ENCODE data around the gene TRIM38.

DNA sequence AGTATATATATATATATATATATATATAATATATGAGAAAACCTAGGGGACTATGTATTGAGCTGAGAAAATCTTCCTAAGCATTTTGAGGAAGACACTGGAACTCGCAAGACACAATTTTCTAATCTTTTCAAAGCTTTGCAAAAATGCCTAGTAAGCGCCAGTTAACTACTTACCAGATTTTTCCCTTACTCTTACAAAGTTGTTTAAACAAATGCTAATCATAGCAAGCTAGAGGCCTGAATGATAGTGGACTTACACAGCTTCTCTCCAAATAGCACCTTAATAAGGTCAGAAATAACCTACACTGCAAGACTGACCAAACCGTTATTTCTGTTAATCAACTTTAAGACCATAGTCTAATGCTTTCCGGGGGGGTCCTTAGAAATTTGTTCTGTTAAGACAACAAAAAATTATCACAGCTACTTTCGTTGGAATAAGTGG, 68.6 kb downstream of the TRIM38 start:
- TF ChIP-seq, protein P1, sequence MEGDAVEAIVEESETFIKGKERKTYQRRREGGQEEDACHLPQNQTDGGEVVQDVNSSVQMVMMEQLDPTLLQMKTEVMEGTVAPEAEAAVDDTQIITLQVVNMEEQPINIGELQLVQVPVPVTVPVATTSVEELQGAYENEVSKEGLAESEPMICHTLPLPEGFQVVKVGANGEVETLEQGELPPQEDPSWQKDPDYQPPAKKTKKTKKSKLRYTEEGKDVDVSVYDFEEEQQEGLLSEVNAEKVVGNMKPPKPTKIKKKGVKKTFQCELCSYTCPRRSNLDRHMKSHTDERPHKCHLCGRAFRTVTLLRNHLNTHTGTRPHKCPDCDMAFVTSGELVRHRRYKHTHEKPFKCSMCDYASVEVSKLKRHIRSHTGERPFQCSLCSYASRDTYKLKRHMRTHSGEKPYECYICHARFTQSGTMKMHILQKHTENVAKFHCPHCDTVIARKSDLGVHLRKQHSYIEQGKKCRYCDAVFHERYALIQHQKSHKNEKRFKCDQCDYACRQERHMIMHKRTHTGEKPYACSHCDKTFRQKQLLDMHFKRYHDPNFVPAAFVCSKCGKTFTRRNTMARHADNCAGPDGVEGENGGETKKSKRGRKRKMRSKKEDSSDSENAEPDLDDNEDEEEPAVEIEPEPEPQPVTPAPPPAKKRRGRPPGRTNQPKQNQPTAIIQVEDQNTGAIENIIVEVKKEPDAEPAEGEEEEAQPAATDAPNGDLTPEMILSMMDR (IDR thresholded peaks at IDR 0.05): no peak
- TF ChIP-seq POLR2A (IDR thresholded peaks at IDR 0.05) (no peak), POLR2AphosphoS5 (IDR thresholded peaks at IDR 0.05) (no peak)

All from prostate gland (tissue), 2 donors.